Right atrium auricular region (tissue), 2 donors: ENCODE measurements around the gene HK3. TPM values are rescaled to one million over a fixed set of nuclear protein-coding genes. Genes with fewer than 3 reads are reported as not detected.

Experiments used
- DNase-seq: peaks from one replicate; pipeline ENCODE4 v3.0.0-alpha.2; 2019; ENCODE audit warnings: low spot score
- H3K27ac ChIP-seq, 2 donors: fragments of 200-600 bp; sonication (generic); 1 replicate in 1 of 2; 2 replicates in 1 of 2; pipeline ENCODE4 v1.5.1; 2016 to 2019
- H3K27me3 ChIP-seq, 2 donors: fragments of 200-600 bp; sonication (generic); one replicate each; pipeline versions ENCODE4 v1.5.1 to v1.6.0; 2017 to 2019
- H3K36me3 ChIP-seq: fragments of 200-600 bp; sonication (generic); one replicate; pipeline ENCODE4 v1.5.1; 2016
- H3K4me1 ChIP-seq, 2 donors: fragments of 200-600 bp; sonication (generic); one replicate each; pipeline versions ENCODE4 v1.5.1 to v1.6.0; 2017 to 2019
- H3K4me3 ChIP-seq, 2 donors: fragments of 200-600 bp; sonication (generic); 1 replicate in 1 of 2; 2 replicates in 1 of 2; pipeline ENCODE4 v1.5.1; 2017 to 2019; ENCODE audit warnings: mild to moderate bottlenecking in 1 of 2, moderate library complexity in 1 of 2
- H3K9me3 ChIP-seq, 2 donors: fragments of 200-600 bp; sonication (generic); one replicate each; pipeline ENCODE4 v1.5.1; 2019
- CTCF ChIP-seq, 2 donors: fragments of 200-600 bp; sonication (generic); IDR thresholded peaks; one replicate each; pipeline ENCODE4 v1.5.1; 2019; ENCODE audit warnings: antibody characterized with exemption in 2 of 2
- total RNA-seq, 2 donors: library from RNA; depleted of rRNA; stranded (reverse); fragments of >200 nt; gene quantifications; one replicate each; pipeline ENCODE4 v1.1.0, GENCODE V29; 2016

Gene HK3
- total RNA-seq, 2 donors from 2014 or later = 0.85 to 4.4 TPM

- Histone ChIP-seq H3K4me3 (no peak overlapping the region), H3K27me3 (no peaks in the 10 kb centered on the region), H3K9me3 (no peaks in the 10 kb centered on the region), H3K4me1 (no peaks in the 10 kb centered on the region), H3K27ac (no peak overlapping the region), H3K36me3 (no peaks in the 10 kb centered on the region)
- TF ChIP-seq CTCF (IDR thresholded peaks at IDR 0.05) = no peak
- no peak for DNase-seq
These were observed 9.5 kb downstream of the HK3 start for GRCh38 chr5:176889321-176890280.

GRCh38 chr5:176888865-176889165, 10.3 kb downstream of the HK3 start:
- no peak for DNase-seq
- Histone ChIP-seq H3K4me3 (no peak overlapping the region), H3K9me3 (no peaks in the 10 kb centered on the region), H3K4me1 (no peaks in the 10 kb centered on the region), H3K27me3 (no peaks in the 10 kb centered on the region), H3K27ac (no peak overlapping the region), H3K36me3 (no peaks in the 10 kb centered on the region)
- TF ChIP-seq CTCF (IDR thresholded peaks at IDR 0.05) = no peak

- Histone ChIP-seq H3K27me3 (no peaks in the 10 kb centered on the region), H3K36me3 (no peaks in the 10 kb centered on the region), H3K4me1 (no peaks in the 10 kb centered on the region), H3K9me3 (no peaks in the 10 kb centered on the region), H3K27ac (no peak overlapping the region), H3K4me3 (no peak overlapping the region)
- DNase-seq = no peak
- no peak for TF ChIP-seq CTCF (IDR thresholded peaks at IDR 0.05)
These were observed 10.9 kb downstream of the HK3 start for GRCh38 chr5:176888016-176888864.

- Histone ChIP-seq H3K4me1 (no peaks in the 10 kb centered on the region), H3K27ac (no peak overlapping the region), H3K27me3 (no peaks in the 10 kb centered on the region), H3K36me3 (no peaks in the 10 kb centered on the region), H3K9me3 (no peaks in the 10 kb centered on the region), H3K4me3 (no peak overlapping the region)
- no peak for TF ChIP-seq CTCF (IDR thresholded peaks at IDR 0.05)
- no peak for DNase-seq
These were observed 11.8 kb downstream of the HK3 start for GRCh38 chr5:176887252-176887849.

GRCh38 chr5:176886336-176887251, 12.6 kb downstream of the HK3 start:
- DNase-seq = no peak
- Histone ChIP-seq H3K27ac (no peak overlapping the region), H3K4me1 (no peaks in the 10 kb centered on the region), H3K36me3 (no peaks in the 10 kb centered on the region), H3K27me3 (no peaks in the 10 kb centered on the region), H3K4me3 (no peak overlapping the region), H3K9me3 (no peaks in the 10 kb centered on the region)
- TF ChIP-seq CTCF (IDR thresholded peaks at IDR 0.05) = no peak
